Calu3 (cell line): ENCODE measurements around the gene SPAG16. TPM values are rescaled to one million over a fixed set of nuclear protein-coding genes. Genes with fewer than 3 reads are reported as not detected.

Experiments used
- BruUV-seq: library from RNA; stranded (reverse); fragments of 400-500 nt; replicated peaks from 2 replicates; lab custom pipeline; 2021; lab: Mats Ljungman, UMichigan
- CTCF ChIA-PET: fragments of 300-600 bp; sonication (Branson Sonifier 250); formaldehyde crosslinking; loops from one replicate; lab custom pipeline; 2022; ENCODE audit warnings: antibody characterized with exemption; lab: Charles Lee
- DNase-seq: peaks from one replicate; pipeline ENCODE4 v3.0.0; 2022
- H3K27ac Mint-ChIP-seq: one replicate; pipeline ENCODE4 v1.8.0; 2022; ENCODE audit warnings: mixed read lengths; ENCODE audit not compliant: unreplicated experiment
- H3K27me3 Mint-ChIP-seq: one replicate; pipeline ENCODE4 v1.8.0; 2022; ENCODE audit warnings: mixed read lengths; ENCODE audit not compliant: unreplicated experiment
- H3K36me3 Mint-ChIP-seq: one replicate; pipeline ENCODE4 v1.8.0; 2022; ENCODE audit warnings: mild to moderate bottlenecking, moderate library complexity, mixed read lengths; ENCODE audit not compliant: insufficient read depth, unreplicated experiment
- H3K4me1 Mint-ChIP-seq: one replicate; pipeline ENCODE4 v1.8.0; 2022; ENCODE audit warnings: mild to moderate bottlenecking, low read depth, mixed read lengths; ENCODE audit not compliant: unreplicated experiment
- H3K4me3 Mint-ChIP-seq: one replicate; pipeline ENCODE4 v1.8.0; 2022; ENCODE audit warnings: mild to moderate bottlenecking, low read depth, moderate library complexity, mixed read lengths; ENCODE audit not compliant: unreplicated experiment
- H3K9me3 Mint-ChIP-seq: one replicate; pipeline ENCODE4 v1.8.0; 2022; ENCODE audit warnings: low read depth, mixed read lengths; ENCODE audit not compliant: unreplicated experiment
- intact Hi-C: fragments of 100-400 bp; cut with micrococcal nuclease; formaldehyde crosslinking; loops from one replicate; pipeline ENCODE4 v1.10.0; 2022; ENCODE audit not compliant: unreplicated experiment
- total RNA-seq: library from RNA; stranded (reverse); gene quantifications from 2 replicates; pipeline ENCODE4 v1.2.3, GENCODE V29; 2022
- TF ChIP-seq, protein P1 (sequence below): fragments of 200-600 bp; IDR thresholded peaks from one replicate; pipeline ENCODE4 v1.8.0; 2022; ENCODE audit warnings: antibody characterized with exemption; ENCODE audit not compliant: unreplicated experiment

The SPAG16 gene
- total RNA-seq, 1 experiment from 2014 or later: 30.2 TPM

DNA sequence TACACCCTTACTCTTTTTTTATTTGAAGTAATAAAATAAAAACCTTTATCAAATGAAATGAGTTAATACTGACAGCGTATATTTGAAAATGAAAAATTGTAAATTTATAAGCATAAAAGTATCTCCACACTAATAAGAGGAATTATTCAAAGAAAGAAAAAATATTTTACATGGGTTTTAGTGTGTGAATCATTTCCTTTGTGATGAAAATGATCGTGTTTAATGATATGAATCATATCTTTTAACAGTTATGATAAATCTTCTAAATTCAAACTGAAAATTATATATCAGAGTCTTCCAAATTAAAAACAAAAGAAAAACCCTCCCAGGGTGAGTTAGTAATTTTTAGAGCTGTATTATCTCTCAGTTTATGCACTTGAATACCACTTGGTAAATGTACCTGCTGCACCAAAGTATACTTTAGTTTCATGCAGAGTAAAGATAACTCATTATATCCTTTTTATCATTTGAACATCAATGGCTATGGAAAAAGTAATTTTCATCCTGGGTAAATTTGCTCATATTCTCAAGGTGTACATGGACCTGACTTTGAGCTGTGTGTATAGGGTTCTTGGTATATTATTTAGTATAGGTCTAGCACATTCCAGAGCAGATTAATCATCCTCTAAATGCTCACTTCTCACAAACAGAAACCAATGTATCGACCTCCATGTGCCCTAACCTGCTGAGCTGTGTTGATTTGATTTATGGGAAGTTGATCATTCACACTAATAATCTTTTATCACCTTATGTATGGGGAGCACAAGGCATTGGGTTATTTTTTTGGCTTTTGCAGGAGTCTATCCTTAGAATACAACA, 1027.9 kb downstream of the SPAG16 start:
- Mint-ChIP-seq H3K36me3 (no peaks in the 10 kb centered on the region), H3K4me3 (no peak overlapping the region), H3K27me3 (no peaks in the 10 kb centered on the region), H3K27ac (peak overlapping the region; percentile 27), H3K9me3 (peaks cover 5% of the 10 kb centered on the region), H3K4me1 (peaks cover 14% of the 10 kb centered on the region)
- DNase-seq: no peak
- no TSS peak for BruUV-seq
- CTCF ChIA-PET: interaction anchor here (0.7 kb wide), 1 partner anchor 13 kb away, joined by 3 read pairs; no protein-coding TSS in a partner anchor
- intact Hi-C loops: loop anchor here (2.0 to 10.0 kb wide), 2 partner anchors 283 to 519 kb away; no protein-coding TSS in a partner anchor
- TF ChIP-seq, protein P1, sequence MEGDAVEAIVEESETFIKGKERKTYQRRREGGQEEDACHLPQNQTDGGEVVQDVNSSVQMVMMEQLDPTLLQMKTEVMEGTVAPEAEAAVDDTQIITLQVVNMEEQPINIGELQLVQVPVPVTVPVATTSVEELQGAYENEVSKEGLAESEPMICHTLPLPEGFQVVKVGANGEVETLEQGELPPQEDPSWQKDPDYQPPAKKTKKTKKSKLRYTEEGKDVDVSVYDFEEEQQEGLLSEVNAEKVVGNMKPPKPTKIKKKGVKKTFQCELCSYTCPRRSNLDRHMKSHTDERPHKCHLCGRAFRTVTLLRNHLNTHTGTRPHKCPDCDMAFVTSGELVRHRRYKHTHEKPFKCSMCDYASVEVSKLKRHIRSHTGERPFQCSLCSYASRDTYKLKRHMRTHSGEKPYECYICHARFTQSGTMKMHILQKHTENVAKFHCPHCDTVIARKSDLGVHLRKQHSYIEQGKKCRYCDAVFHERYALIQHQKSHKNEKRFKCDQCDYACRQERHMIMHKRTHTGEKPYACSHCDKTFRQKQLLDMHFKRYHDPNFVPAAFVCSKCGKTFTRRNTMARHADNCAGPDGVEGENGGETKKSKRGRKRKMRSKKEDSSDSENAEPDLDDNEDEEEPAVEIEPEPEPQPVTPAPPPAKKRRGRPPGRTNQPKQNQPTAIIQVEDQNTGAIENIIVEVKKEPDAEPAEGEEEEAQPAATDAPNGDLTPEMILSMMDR: no peak

DNA sequence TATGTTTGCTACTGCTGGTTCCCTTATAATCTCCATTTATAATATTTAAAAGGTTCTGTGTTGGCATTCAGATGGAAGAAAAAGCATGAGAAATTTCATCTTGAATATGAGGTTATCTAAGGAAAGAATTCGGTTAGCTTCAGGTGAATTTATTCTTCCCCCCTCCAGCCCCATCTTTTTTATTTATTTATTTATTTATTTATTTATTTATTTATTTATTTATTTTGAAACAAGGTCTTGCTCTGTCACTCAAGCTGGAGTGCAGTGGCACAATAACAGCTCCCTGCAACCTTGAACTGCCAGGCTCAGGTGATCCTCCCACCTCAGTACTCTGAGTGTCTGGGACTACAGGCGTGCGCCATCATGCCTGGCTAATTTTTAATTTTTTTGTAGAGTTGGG, 1031.1 kb downstream of the SPAG16 start:
- Mint-ChIP-seq H3K4me3 (no peak overlapping the region), H3K27me3 (no peaks in the 10 kb centered on the region), H3K27ac (no peak overlapping the region), H3K9me3 (no peaks in the 10 kb centered on the region), H3K36me3 (no peaks in the 10 kb centered on the region), H3K4me1 (peaks cover 14% of the 10 kb centered on the region)
- intact Hi-C loops: loop anchor here (10.0 kb wide), 1 partner anchor 279 kb away; no protein-coding TSS in a partner anchor
- CTCF ChIA-PET: interaction anchor here (0.6 kb wide), 1 partner anchor 54 kb away, joined by 3 read pairs; no protein-coding TSS in a partner anchor
- TF ChIP-seq, protein P1: no peak
- BruUV-seq: no TSS peak
- no peak for DNase-seq

DNA sequence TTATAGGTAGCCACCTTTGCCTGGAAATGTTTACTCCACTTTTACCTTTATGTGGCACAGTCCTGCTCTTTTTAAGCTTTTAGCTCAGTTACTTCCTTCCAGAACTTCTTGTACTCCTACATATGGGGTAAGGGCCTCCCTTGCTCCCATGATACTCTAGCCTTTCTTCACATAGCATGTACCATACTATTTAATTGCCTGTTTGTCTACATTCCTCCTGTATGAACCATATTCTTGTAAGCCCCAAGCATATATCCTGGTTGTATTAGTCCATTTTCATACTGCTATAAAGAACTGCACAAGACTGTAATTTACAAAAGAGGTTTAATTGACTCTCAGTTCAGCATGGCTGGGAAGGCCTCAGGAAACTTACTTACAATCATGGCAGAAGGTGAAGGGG, 1035.9 kb downstream of the SPAG16 start:
- Mint-ChIP-seq H3K27me3 (no peaks in the 10 kb centered on the region), H3K4me1 (no peaks in the 10 kb centered on the region), H3K4me3 (no peak overlapping the region), H3K36me3 (no peaks in the 10 kb centered on the region), H3K27ac (no peak overlapping the region), H3K9me3 (no peaks in the 10 kb centered on the region)
- intact Hi-C loops: no loop called here
- no peak for DNase-seq
- BruUV-seq: no TSS peak
- CTCF ChIA-PET: no interaction called here
- TF ChIP-seq, protein P1: no peak

DNA sequence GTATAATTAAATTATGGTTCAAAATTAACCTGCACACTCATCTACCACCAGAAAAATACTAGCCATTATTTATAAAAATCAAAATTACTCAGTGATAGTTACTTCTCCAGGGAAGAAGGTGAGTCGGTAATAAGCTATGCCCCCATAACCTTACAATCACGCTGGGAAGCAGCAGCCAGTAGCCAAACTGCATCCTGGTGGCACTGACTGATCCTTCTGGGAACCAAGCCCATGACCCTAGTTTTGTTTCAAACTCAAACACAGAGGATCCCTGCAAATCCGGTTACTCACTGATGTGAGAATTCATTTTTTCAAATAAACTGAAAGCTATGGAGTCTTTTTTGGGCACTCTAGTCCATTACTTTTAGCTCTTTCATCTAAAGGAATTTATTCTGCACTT, 1038.4 kb downstream of the SPAG16 start:
- Mint-ChIP-seq H3K4me3 (no peak overlapping the region), H3K27ac (no peak overlapping the region), H3K36me3 (no peaks in the 10 kb centered on the region), H3K9me3 (no peaks in the 10 kb centered on the region), H3K27me3 (no peaks in the 10 kb centered on the region), H3K4me1 (no peaks in the 10 kb centered on the region)
- DNase-seq: no peak
- BruUV-seq: no TSS peak
- CTCF ChIA-PET: interaction anchor here (0.7 kb wide), 1 partner anchor 461 kb away, joined by 9 read pairs; no protein-coding TSS in a partner anchor
- intact Hi-C loops: no loop called here
- TF ChIP-seq, protein P1: no peak
